HCT116 (cell line): ENCODE measurements around the gene CDK1. TPM values are rescaled to one million over a fixed set of nuclear protein-coding genes. Genes with fewer than 3 reads are reported as not detected.

Experiments
- ATAC-seq: fragments of 200-7000 bp; cut with Tn5 transposase; 2 replicates; pipeline ENCODE4 v1.9.1; 2020; ENCODE audit warnings: mild to moderate bottlenecking, moderate library complexity
- BruUV-seq: library from RNA; stranded (reverse); fragments of 400-500 nt; replicated peaks from 2 replicates; lab custom pipeline; 2021; lab: Mats Ljungman, UMichigan
- CTCF ChIA-PET: fragments of 300-600 bp; sonication (Branson Sonifier 250); formaldehyde crosslinking; loops from one replicate; lab custom pipeline; 2021; ENCODE audit warnings: antibody characterized with exemption; lab: Charles Lee
- POLR2A ChIA-PET: fragments of 300-600, 350-600 bp; sonication (Branson Sonifier 250); formaldehyde crosslinking; loops from one replicate; lab custom pipeline; 2021; ENCODE audit warnings: antibody characterized with exemption; lab: Charles Lee
- RAD21 ChIA-PET, 2 experiments: fragments of 300-600 bp; sonication (Branson Sonifier 250); formaldehyde crosslinking; loops; one replicate each; lab custom pipeline; 2023; ENCODE audit warnings: low total read pairs in 2 of 2; ENCODE audit not compliant: uncharacterized antibody in 2 of 2, unreplicated experiment in 2 of 2, low non-redundant PET in 1 of 2; lab: Charles Lee
- DNase-seq: peaks from one replicate; pipeline ENCODE4 v3.0.0-alpha.2; 2010; ENCODE audit warnings: low read depth, low spot score
- H2AFZ ChIP-seq: fragments of 200-600 bp; shearing (Covaris generic), sonication (generic); 2 replicates; pipeline ENCODE4 v1.6.1; 2017; ENCODE audit warnings: low read depth, mixed run types, mixed read lengths, antibody characterized with exemption, low read length; ENCODE audit not compliant: poor library complexity, severe bottlenecking
- H3K27ac ChIP-seq: 2 replicates; pipeline ENCODE4 v1.5.1; 2012; ENCODE audit warnings: low read depth, low read length
- H3K27me3 ChIP-seq: fragments of 200-600 bp; sonication (generic); 2 replicates; pipeline ENCODE4 v1.6.1; 2016; ENCODE audit warnings: mixed run types, low read length, mixed read lengths; ENCODE audit not compliant: insufficient read depth
- H3K36me3 ChIP-seq, 2 experiments: fragments of 200-500 bp in 1 of 2; fragments of 200-600 bp in 1 of 2; sonication (Bioruptor generic) in 1 of 2; sonication (generic) in 1 of 2; 2 replicates each; pipeline versions ENCODE4 v1.5.1 to v1.6.1; 2014 to 2016; ENCODE audit warnings: low read length in 2 of 2, inconsistent platforms in 1 of 2, mixed read lengths in 1 of 2, mixed run types in 1 of 2; ENCODE audit not compliant: insufficient read depth in 2 of 2, control insufficient read depth in 1 of 2
- H3K4me1 ChIP-seq, 2 experiments: fragments of 200-600 bp in 1 of 2; sonication (generic) in 1 of 2; 2 replicates each; pipeline versions ENCODE4 v1.5.1 to v1.6.1; 2012 to 2017; ENCODE audit warnings: low read length in 2 of 2, inconsistent platforms in 1 of 2, mild to moderate bottlenecking in 1 of 2, mixed read lengths in 1 of 2, mixed run types in 1 of 2, moderate library complexity in 1 of 2; ENCODE audit not compliant: insufficient read depth in 2 of 2, control insufficient read depth in 1 of 2
- H3K4me2 ChIP-seq: fragments of 200-600 bp; sonication (generic); 2 replicates; pipeline ENCODE4 v1.6.1; 2017; ENCODE audit warnings: mixed run types, low read length, mixed read lengths
- H3K4me3 ChIP-seq, 2 experiments: fragments of 200-600 bp in 1 of 2; sonication (generic) in 1 of 2; replicated peaks in 1 of 2; 2 replicates each; pipeline ENCODE4 v1.5.1; 2011 to 2016; ENCODE audit warnings: low read length in 2 of 2, control low read depth in 1 of 2, low read depth in 1 of 2, mild to moderate bottlenecking in 1 of 2, mixed read lengths in 1 of 2, mixed run types in 1 of 2
- H3K79me2 ChIP-seq: fragments of 200-600 bp; sonication (generic); 2 replicates; pipeline ENCODE4 v1.6.1; 2017; ENCODE audit warnings: mild to moderate bottlenecking, mixed run types, low read length, moderate library complexity, mixed read lengths; ENCODE audit not compliant: insufficient read depth
- H3K9ac ChIP-seq: fragments of 200-600 bp; sonication (generic); 2 replicates; pipeline ENCODE4 v1.6.1; 2016; ENCODE audit warnings: low read length, mixed read lengths
- H3K9me2 ChIP-seq: fragments of 200-600 bp; sonication (generic), shearing (Covaris generic); 2 replicates; pipeline ENCODE4 v1.6.1; 2017; ENCODE audit warnings: mixed run types, mild to moderate bottlenecking, moderate library complexity; ENCODE audit not compliant: insufficient read depth
- H3K9me3 ChIP-seq, 2 experiments: fragments of 200-500 bp in 1 of 2; fragments of 200-600 bp in 1 of 2; sonication (Bioruptor generic) in 1 of 2; sonication (generic) in 1 of 2; 2 replicates each; pipeline ENCODE4 v1.6.1; 2014 to 2017; ENCODE audit warnings: low read length in 2 of 2, mixed read lengths in 2 of 2, inconsistent platforms in 1 of 2, low read depth in 1 of 2, mild to moderate bottlenecking in 1 of 2, mixed run types in 1 of 2, moderate library complexity in 1 of 2; ENCODE audit not compliant: control insufficient read depth in 1 of 2, insufficient read depth in 1 of 2
- H4K20me1 ChIP-seq: fragments of 200-600 bp; sonication (generic), shearing (Covaris generic); 2 replicates; pipeline ENCODE4 v1.6.1; 2017; ENCODE audit warnings: mixed run types, mild to moderate bottlenecking, moderate library complexity; ENCODE audit not compliant: insufficient read depth
- CEBPB ChIP-seq: IDR thresholded peaks from 2 replicates; pipeline ENCODE4 v1.6.1; 2012; ENCODE audit warnings: low read depth
- CTCF ChIP-seq, 3 experiments: fragments of 200-600 bp in 1 of 3; sonication (generic) in 1 of 3; IDR thresholded peaks in 2 of 3; conservative IDR thresholded peaks in 1 of 3; 2 replicates each; pipeline ENCODE4 v1.5.1; 2012 to 2017; ENCODE audit warnings: low read depth in 2 of 3, low read length in 2 of 3, antibody characterized with exemption in 1 of 3, borderline replicate concordance in 1 of 3, control low read depth in 1 of 3, mild to moderate bottlenecking in 1 of 3, mixed read lengths in 1 of 3, mixed run types in 1 of 3, moderate library complexity in 1 of 3; ENCODE audit not compliant: insufficient read depth in 1 of 3
- EGR1 ChIP-seq: IDR thresholded peaks from 2 replicates; pipeline ENCODE4 v1.6.1; 2012; ENCODE audit warnings: low read depth
- ELF1 ChIP-seq: IDR thresholded peaks from 2 replicates; pipeline ENCODE4 v1.6.1; 2012; ENCODE audit warnings: low read depth, borderline replicate concordance
- EZH2phosphoT487 ChIP-seq: fragments of 200-600 bp; IDR thresholded peaks from 2 replicates; pipeline ENCODE4 v1.6.1; 2018; ENCODE audit warnings: antibody characterized with exemption, borderline replicate concordance
- FOSL1 ChIP-seq: IDR thresholded peaks from 2 replicates; pipeline ENCODE4 v1.6.1; 2012; ENCODE audit warnings: low read depth
- JUND ChIP-seq: IDR thresholded peaks from 2 replicates; pipeline ENCODE4 v1.6.1; 2012
- MAX ChIP-seq: IDR thresholded peaks from 2 replicates; pipeline ENCODE4 v1.6.1; 2012
- POLR2AphosphoS5 ChIP-seq: IDR thresholded peaks from 2 replicates; pipeline ENCODE4 v1.6.1; 2011; ENCODE audit warnings: mild to moderate bottlenecking, low read depth, low read length, moderate library complexity
- RAD21 ChIP-seq: IDR thresholded peaks from 2 replicates; pipeline ENCODE4 v1.6.1; 2012; ENCODE audit warnings: low read depth, mild to moderate bottlenecking
- REST ChIP-seq: IDR thresholded peaks from 2 replicates; pipeline ENCODE4 v1.6.1; 2012; ENCODE audit warnings: low read depth
- SIN3A ChIP-seq: IDR thresholded peaks from 2 replicates; pipeline ENCODE4 v1.6.1; 2012; ENCODE audit warnings: low read depth
- SRF ChIP-seq: IDR thresholded peaks from 2 replicates; pipeline ENCODE4 v1.6.1; 2012; ENCODE audit warnings: low read depth
- TCF7L2 ChIP-seq: IDR thresholded peaks from 2 replicates; pipeline ENCODE4 v1.7.0; 2011; ENCODE audit warnings: borderline replicate concordance, inconsistent platforms; ENCODE audit not compliant: insufficient read depth, insufficient read length; ENCODE audit errors: extremely low read depth
- YY1 ChIP-seq: IDR thresholded peaks from 2 replicates; pipeline ENCODE4 v1.6.1; 2011; ENCODE audit warnings: low read length, low read depth, moderate library complexity, mild to moderate bottlenecking; ENCODE audit not compliant: insufficient replicate concordance; ENCODE audit errors: extremely low read depth
- ZBTB33 ChIP-seq: IDR thresholded peaks from 2 replicates; pipeline ENCODE4 v1.6.1; 2011; ENCODE audit warnings: mild to moderate bottlenecking, low read length, moderate library complexity; ENCODE audit not compliant: insufficient replicate concordance; ENCODE audit errors: extremely low read depth
- ZNF274 ChIP-seq: fragments of 200-500 bp; sonication (Bioruptor generic); IDR thresholded peaks from 2 replicates; pipeline ENCODE4 v1.6.1; 2014; ENCODE audit warnings: mild to moderate bottlenecking, low read depth, low read length, inconsistent platforms
- intact Hi-C: fragments of 100-400 bp; cut with micrococcal nuclease; formaldehyde crosslinking; loops from 2 replicates; pipeline ENCODE4 v1.10.0; 2022
- total RNA-seq: library from RNA; stranded (reverse); gene quantifications from one replicate; pipeline ENCODE4 v1.2.1, GENCODE V29; 2021; ENCODE audit not compliant: unreplicated experiment

Gene CDK1
- total RNA-seq, 1 experiment from 2014 or later: 104 TPM

GRCh38 chr10:60799971-60800650 is 21.8 kb downstream of the CDK1 start:
- Histone ChIP-seq H3K9me3 (no peaks in the 10 kb centered on the region), H3K4me2 (no peak overlapping the region), H3K4me1 (0 out of 4 replicates have a peak, but pooled peaks cover 0 to 8% of the 10 kb centered on the region in 2 experiments), H4K20me1 (peaks cover 3% of the 10 kb centered on the region; the same call in 1 of the 2 replicates), H3K9ac (no peak overlapping the region), H3K9me2 (no peaks in the 10 kb centered on the region), H3K36me3 (peaks cover 3 to 17% of the 10 kb centered on the region in 2 experiments; a peak in 3 of 4 replicates), H3K4me3 (no peak overlapping the region), H3K27me3 (no peaks in the 10 kb centered on the region), H2AFZ (no peak overlapping the region), H3K79me2 (peaks cover 22% of the 10 kb centered on the region), H3K27ac (no peak overlapping the region)
- ChIA-PET CTCF (no interaction called here), RAD21 (no interaction called here), POLR2A (interaction anchor here (1.0 kb wide), 1 partner anchor 22 kb away, joined by 3 read pairs; the partner anchor contains the start of gene CDK1)
- no TSS peak for BruUV-seq
- TF ChIP-seq REST: no peak
- TF ChIP-seq SIN3A: no peak
- TF ChIP-seq EZH2phosphoT487: no peak
- no peak for TF ChIP-seq ELF1
- no peak for TF ChIP-seq SRF
- TF ChIP-seq CEBPB: no peak
- TF ChIP-seq MAX: no peak
- no peak for TF ChIP-seq ZNF274
- no peak for TF ChIP-seq JUND
- TF ChIP-seq YY1: no peak
- no peak for TF ChIP-seq ZBTB33
- TF ChIP-seq EGR1: no peak
- no peak for TF ChIP-seq CTCF (IDR thresholded peaks at IDR 0.05 in 2 of 3, conservative IDR thresholded peaks at IDR 0.05 in 1 of 3; ENCODE audit: borderline replicate concordance in 1 of 3, insufficient read depth in 1 of 3, low read depth in 2 of 3, low read length in 2 of 3)
- no peak for TF ChIP-seq FOSL1
- no peak for TF ChIP-seq RAD21
- no peak for TF ChIP-seq TCF7L2
- TF ChIP-seq POLR2AphosphoS5: no peak
- ATAC-seq (no peak), DNase-seq (no peak)
- intact Hi-C loops: no loop called here
